ES-I3 (cell line): ENCODE measurements around the gene ANKRD40.

Experiments
- H3K36me3 ChIP-seq: 2 replicates; pipeline ENCODE4 v1.6.1; 2013; ENCODE audit warnings: mild to moderate bottlenecking, low read length, control low read depth, moderate library complexity; ENCODE audit not compliant: insufficient read depth
- H3K4me1 ChIP-seq: 2 replicates; pipeline ENCODE4 v1.6.1; 2013; ENCODE audit warnings: mild to moderate bottlenecking, control low read depth, low read length; ENCODE audit not compliant: insufficient read depth
- H3K9ac ChIP-seq: 2 replicates; pipeline ENCODE4 v1.6.1; 2013; ENCODE audit warnings: low read depth, mild to moderate bottlenecking, low read length, moderate library complexity
- H3K9me3 ChIP-seq: 2 replicates; pipeline ENCODE4 v1.6.1; 2013; ENCODE audit warnings: mild to moderate bottlenecking, low read length, moderate library complexity; ENCODE audit not compliant: control insufficient read depth, insufficient read depth

ANKRD40 gene

GRCh38 chr17:50675190-50675589 lies 32.5 kb downstream of the ANKRD40 start:
- no peaks in the 10 kb centered on the region; the same call in 1 of the 2 replicates for H3K4me1 ChIP-seq
- no peaks in the 10 kb centered on the region for H3K36me3 ChIP-seq
- H3K9me3 ChIP-seq: no peaks in the 10 kb centered on the region
- H3K9ac ChIP-seq: no peak overlapping the region

- H3K4me1 ChIP-seq: peaks cover 12% of the 10 kb centered on the region
Observed at GRCh38 chr17:50672831-50673551, 34.7 kb downstream of the ANKRD40 start.

GRCh38 chr17:50672071-50672470 lies 35.6 kb downstream of the ANKRD40 start:
- no peaks in the 10 kb centered on the region for H3K36me3 ChIP-seq
- H3K4me1 ChIP-seq: peaks cover 20% of the 10 kb centered on the region
- no peaks in the 10 kb centered on the region for H3K9me3 ChIP-seq
- H3K9ac ChIP-seq: no peak overlapping the region

More at GRCh38 chr17:50672831-50673551, 34.7 kb downstream of the ANKRD40 start:
- H3K9ac ChIP-seq: no peak overlapping the region
- no peaks in the 10 kb centered on the region for H3K36me3 ChIP-seq
- no peaks in the 10 kb centered on the region for H3K9me3 ChIP-seq

- no peaks in the 10 kb centered on the region for H3K9me3 ChIP-seq
- H3K36me3 ChIP-seq: no peaks in the 10 kb centered on the region
- H3K9ac ChIP-seq: no peak overlapping the region
- H3K4me1 ChIP-seq: peaks cover 20% of the 10 kb centered on the region
Observed at GRCh38 chr17:50668838-50669581, 38.7 kb downstream of the ANKRD40 start.

- Histone ChIP-seq H3K9ac (no peak overlapping the region; the same call in 1 of the 2 replicates), H3K4me1 (peaks cover 20% of the 10 kb centered on the region), H3K36me3 (no peaks in the 10 kb centered on the region), H3K9me3 (no peaks in the 10 kb centered on the region)
Observed at GRCh38 chr17:50668025-50668837, 39.5 kb downstream of the ANKRD40 start.

- H3K9ac ChIP-seq: no peak overlapping the region
- no peaks in the 10 kb centered on the region for H3K36me3 ChIP-seq
- no peaks in the 10 kb centered on the region for H3K9me3 ChIP-seq
- peaks cover 24% of the 10 kb centered on the region for H3K4me1 ChIP-seq
Observed at GRCh38 chr17:50667259-50668024, 40.3 kb downstream of the ANKRD40 start.

- Histone ChIP-seq H3K4me1 (peaks cover 34% of the 10 kb centered on the region), H3K9me3 (no peaks in the 10 kb centered on the region), H3K36me3 (no peaks in the 10 kb centered on the region), H3K9ac (no peak overlapping the region)
Observed at GRCh38 chr17:50666316-50666715, 41.4 kb downstream of the ANKRD40 start.

GRCh38 chr17:50665838-50666237 lies 41.9 kb downstream of the ANKRD40 start:
- H3K36me3 ChIP-seq: no peaks in the 10 kb centered on the region
- H3K9me3 ChIP-seq: no peaks in the 10 kb centered on the region
- H3K4me1 ChIP-seq: peaks cover 39% of the 10 kb centered on the region
- no peak overlapping the region for H3K9ac ChIP-seq

- peaks cover 48% of the 10 kb centered on the region for H3K4me1 ChIP-seq
- H3K9me3 ChIP-seq: no peaks in the 10 kb centered on the region
- no peaks in the 10 kb centered on the region for H3K36me3 ChIP-seq
- H3K9ac ChIP-seq: no peak overlapping the region
Observed at GRCh38 chr17:50664788-50665458, 42.8 kb downstream of the ANKRD40 start.

GRCh38 chr17:50663812-50664374 lies 43.8 kb downstream of the ANKRD40 start:
- Histone ChIP-seq H3K9ac (no peak overlapping the region), H3K9me3 (no peaks in the 10 kb centered on the region), H3K36me3 (no peaks in the 10 kb centered on the region), H3K4me1 (peaks cover 45% of the 10 kb centered on the region)

GRCh38 chr17:50662632-50663225 lies 45.0 kb downstream of the ANKRD40 start:
- Histone ChIP-seq H3K36me3 (no peaks in the 10 kb centered on the region), H3K9me3 (no peaks in the 10 kb centered on the region), H3K9ac (no peak overlapping the region), H3K4me1 (peaks cover 33% of the 10 kb centered on the region)

GRCh38 chr17:50661795-50662391 lies 45.8 kb downstream of the ANKRD40 start:
- H3K4me1 ChIP-seq: peaks cover 28% of the 10 kb centered on the region
- H3K9me3 ChIP-seq: no peaks in the 10 kb centered on the region
- H3K9ac ChIP-seq: no peak overlapping the region; the same call in 1 of the 2 replicates
- H3K36me3 ChIP-seq: no peaks in the 10 kb centered on the region
